SK-N-SH treated with all-trans-retinoic acid at 6 μM for 48 hours (cell line): ENCODE results near the gene TET2.
A peak's percentile ranks its signal among the peaks of the same experiment; 100 is the strongest.

Experiments
- ATAC-seq: fragments of 200-7000 bp; cut with Tn5 transposase; 3 replicates; pipeline ENCODE4 v1.9.1; 2020; ENCODE audit warnings: mild to moderate bottlenecking, moderate library complexity
- CREB5 ChIP-seq: fragments of 250-450 bp; sonication (Bioruptor Pico); IDR thresholded peaks from 2 replicates; pipeline ENCODE4 v1.5.1; 2020; ENCODE audit warnings: low read depth, mild to moderate bottlenecking, moderate library complexity
- CSRNP3 ChIP-seq: fragments of 250-450 bp; sonication (Bioruptor Pico); IDR thresholded peaks from 2 replicates; pipeline ENCODE4 v1.5.1; 2021; ENCODE audit warnings: mild to moderate bottlenecking, moderate library complexity
- ESRRG ChIP-seq: fragments of 250-450 bp; sonication (Bioruptor Pico); IDR thresholded peaks from 2 replicates; pipeline ENCODE4 v1.6.1; 2021; ENCODE audit warnings: mild to moderate bottlenecking
- ISL1 ChIP-seq: fragments of 250-450 bp; sonication (Bioruptor Pico); IDR thresholded peaks from 2 replicates; pipeline ENCODE4 v2.1.2; 2022; ENCODE audit warnings: mild to moderate bottlenecking, moderate library complexity
- OSR1 ChIP-seq: fragments of 250-450 bp; sonication (Bioruptor Pico); IDR thresholded peaks from 2 replicates; pipeline ENCODE4 v1.8.0; 2022; ENCODE audit warnings: moderate library complexity, mild to moderate bottlenecking, inconsistent platforms
- PATZ1 ChIP-seq: fragments of 250-450 bp; sonication (Bioruptor Pico); IDR thresholded peaks from 2 replicates; pipeline ENCODE4 v1.8.0; 2020; ENCODE audit warnings: mild to moderate bottlenecking, moderate library complexity, borderline replicate concordance
- POU6F1 ChIP-seq: fragments of 250-450 bp; sonication (Bioruptor Pico); IDR thresholded peaks from 2 replicates; pipeline ENCODE4 v1.8.0; 2021; ENCODE audit warnings: low read depth, mild to moderate bottlenecking, moderate library complexity, borderline replicate concordance
- PPARA ChIP-seq: fragments of 250-450 bp; sonication (Bioruptor Pico); IDR thresholded peaks from 2 replicates; pipeline ENCODE4 v1.5.0; 2020; ENCODE audit warnings: mild to moderate bottlenecking, borderline replicate concordance
- RARB ChIP-seq: fragments of 250-450 bp; sonication (Bioruptor Pico); IDR thresholded peaks from 2 replicates; pipeline ENCODE4 v1.8.0; 2021; ENCODE audit warnings: mild to moderate bottlenecking, moderate library complexity
- TCF4 ChIP-seq: fragments of 250-450 bp; sonication (Bioruptor Pico); IDR thresholded peaks from 2 replicates; pipeline ENCODE4 v1.8.0; 2021; ENCODE audit warnings: mild to moderate bottlenecking, moderate library complexity, borderline replicate concordance
- TOX ChIP-seq: fragments of 250-450 bp; sonication (Bioruptor Pico); IDR thresholded peaks from 2 replicates; pipeline ENCODE4 v1.8.0; 2021; ENCODE audit warnings: mild to moderate bottlenecking, moderate library complexity, borderline replicate concordance
- TSHZ2 ChIP-seq: fragments of 250-450 bp; sonication (Bioruptor Pico); IDR thresholded peaks from 2 replicates; pipeline ENCODE4 v1.5.0; 2020; ENCODE audit warnings: mild to moderate bottlenecking, moderate library complexity
- ZNF70 ChIP-seq: fragments of 450-650 bp; formaldehyde crosslinking; IDR thresholded peaks from 2 replicates; pipeline ENCODE4 v1.5.0; 2020; ENCODE audit warnings: mild to moderate bottlenecking, moderate library complexity
- ZNF8 ChIP-seq: fragments of 450-650 bp; formaldehyde crosslinking; IDR thresholded peaks from 2 replicates; pipeline ENCODE4 v1.5.0; 2020; ENCODE audit warnings: mild to moderate bottlenecking, moderate library complexity

The TET2 gene

GRCh38 chr4:105137121-105137875 is 9.4 kb upstream of the TET2 start (continued):
- no peak for TF ChIP-seq PATZ1 (CRISPR knock-in tag)
- no peak for TF ChIP-seq ESRRG (CRISPR knock-in tag)
- TF ChIP-seq POU6F1 (CRISPR knock-in tag): no peak
- TF ChIP-seq RARB (CRISPR knock-in tag): no peak

- no peak; the same call in 2 of the 3 replicates for ATAC-seq
- TF ChIP-seq OSR1 (CRISPR knock-in tag) (no peak), ZNF70 (CRISPR knock-in tag) (no peak), PPARA (no peak), CSRNP3 (no peak)
Observed at GRCh38 chr4:105139646-105140045, 7.0 kb upstream of the TET2 start.

GRCh38 chr4:105140684-105141490 is 5.8 kb upstream of the TET2 start:
- ATAC-seq: peak; percentile 61; the same call in 2 of the 3 replicates
- TF ChIP-seq ZNF8 (no peak), TCF4 (no peak), TSHZ2 (CRISPR knock-in tag) (no peak), PATZ1 (CRISPR knock-in tag) (no peak), CSRNP3 (no peak), ISL1 (CRISPR knock-in tag) (no peak)

GRCh38 chr4:105145156-105145902 is 1.3 kb upstream of the TET2 start:
- no peak for TF ChIP-seq CREB5
- TF ChIP-seq TOX (CRISPR knock-in tag): no peak
- no peak for ATAC-seq
